Hematopoietic multipotent progenitor cell treated with erythropoietin and hydrocortisone succinate and interleukin-3 and kit ligand, for 15 days (in vitro differentiated cells): Measurements from ENCODE around the gene SYS1.

Experiments used
- DNase-seq: peaks from one replicate; pipeline ENCODE4 v3.0.0-alpha.2; 2015; ENCODE audit warnings: low spot score

The SYS1 gene

GRCh38 chr20:45387274-45387673, 24.3 kb downstream of the SYS1 start:
- DNase-seq, result no peak

GRCh38 chr20:45390931-45391330, 28.0 kb downstream of the SYS1 start:
- DNase-seq, result no peak

- no peak for DNase-seq
Observed at GRCh38 chr20:45391559-45391958, 28.6 kb downstream of the SYS1 start.

- DNase-seq, result no peak
Observed at GRCh38 chr20:45392733-45393132, 29.8 kb downstream of the SYS1 start.

GRCh38 chr20:45394221-45395113, 31.5 kb downstream of the SYS1 start:
- DNase-seq, result no peak

- no peak for DNase-seq
Observed at GRCh38 chr20:45395114-45395415, 32.1 kb downstream of the SYS1 start.

- no peak for DNase-seq
Observed at GRCh38 chr20:45399018-45399417, 36.1 kb downstream of the SYS1 start.

- no peak for DNase-seq
Observed at GRCh38 chr20:45400346-45401031, 37.5 kb downstream of the SYS1 start.

GRCh38 chr20:45402946-45403345, 40.0 kb downstream of the SYS1 start:
- no peak for DNase-seq

GRCh38 chr20:45404438-45404837, 41.5 kb downstream of the SYS1 start:
- no peak for DNase-seq

- no peak for DNase-seq
Observed at GRCh38 chr20:45405571-45406259, 42.8 kb downstream of the SYS1 start.

- no peak for DNase-seq
Observed at GRCh38 chr20:45406260-45407066, 43.5 kb downstream of the SYS1 start.

GRCh38 chr20:45407067-45407745, 44.2 kb downstream of the SYS1 start:
- DNase-seq, result no peak

GRCh38 chr20:45407783-45408645, 45.1 kb downstream of the SYS1 start, which contains the start of gene DBNDD2:
TSS of gene DBNDD2 (plus strand) at chr20:45408289. CDS start at chr20:45408468, 179 bp downstream.
- DNase-seq, result no peak

- DNase-seq, result no peak
Observed at GRCh38 chr20:45408646-45409213, 45.8 kb downstream of the SYS1 start.

GRCh38 chr20:45409521-45410272, 46.7 kb downstream of the SYS1 start:
- no peak for DNase-seq

- no peak for DNase-seq
Observed at GRCh38 chr20:45410887-45411286, 47.9 kb downstream of the SYS1 start.

GRCh38 chr20:45412653-45413052, 49.7 kb downstream of the SYS1 start:
- no peak for DNase-seq

GRCh38 chr20:45413479-45413878, 50.5 kb downstream of the SYS1 start:
- DNase-seq, result no peak
